Ascending aorta (tissue), 2 donors: ENCODE results near the gene GPR152. TPM values are rescaled to one million over a fixed set of nuclear protein-coding genes. Genes with fewer than 3 reads are reported as not detected.

Source experiments
- DNase-seq, 2 donors: peaks; one replicate each; pipeline ENCODE4 v3.0.0-alpha.2; 2019; ENCODE audit warnings: low spot score in 2 of 2
- H3K27ac ChIP-seq, 2 donors: fragments of 200-600 bp; sonication (generic); one replicate each; pipeline ENCODE4 v1.5.1; 2016 to 2017; ENCODE audit warnings: mild to moderate bottlenecking in 1 of 2
- H3K27me3 ChIP-seq: fragments of 200-600 bp; sonication (generic); one replicate; pipeline ENCODE4 v1.5.1; 2017
- H3K36me3 ChIP-seq, 2 donors: fragments of 200-600 bp; sonication (generic); one replicate each; pipeline ENCODE4 v1.5.1; 2016
- H3K4me1 ChIP-seq, 2 donors: fragments of 200-600 bp; sonication (generic); one replicate each; pipeline ENCODE4 v1.5.1; 2016 to 2017; ENCODE audit warnings: mild to moderate bottlenecking in 1 of 2
- H3K4me3 ChIP-seq, 2 donors: fragments of 200-600 bp; sonication (generic); one replicate each; pipeline ENCODE4 v1.5.1; 2016 to 2017; ENCODE audit warnings: mild to moderate bottlenecking in 1 of 2
- H3K9me3 ChIP-seq, 2 donors: fragments of 200-600 bp; sonication (generic); one replicate each; pipeline ENCODE4 v1.5.1; 2016
- intact Hi-C: fragments of 100-400 bp; cut with DNase I; formaldehyde crosslinking; loops from one replicate; pipeline ENCODE4 v1.15.1; 2023
- total RNA-seq: library from RNA; depleted of rRNA; stranded (reverse); fragments of >200 nt; gene quantifications from one replicate; pipeline ENCODE4 v1.1.0, GENCODE V29; 2016
- TF ChIP-seq, protein P1 (sequence below), 3 experiments: fragments of 200-600 bp in 2 of 3; fragments of 450-650 bp in 1 of 3; sonication (generic) in 2 of 3; IDR thresholded peaks; one replicate each; pipeline ENCODE4 v1.5.1; 2016 to 2019; ENCODE audit warnings: antibody characterized with exemption in 3 of 3, mild to moderate bottlenecking in 1 of 3, moderate library complexity in 1 of 3

The GPR152 gene
- total RNA-seq, 1 donor from 2014 or later, result not detected

DNA sequence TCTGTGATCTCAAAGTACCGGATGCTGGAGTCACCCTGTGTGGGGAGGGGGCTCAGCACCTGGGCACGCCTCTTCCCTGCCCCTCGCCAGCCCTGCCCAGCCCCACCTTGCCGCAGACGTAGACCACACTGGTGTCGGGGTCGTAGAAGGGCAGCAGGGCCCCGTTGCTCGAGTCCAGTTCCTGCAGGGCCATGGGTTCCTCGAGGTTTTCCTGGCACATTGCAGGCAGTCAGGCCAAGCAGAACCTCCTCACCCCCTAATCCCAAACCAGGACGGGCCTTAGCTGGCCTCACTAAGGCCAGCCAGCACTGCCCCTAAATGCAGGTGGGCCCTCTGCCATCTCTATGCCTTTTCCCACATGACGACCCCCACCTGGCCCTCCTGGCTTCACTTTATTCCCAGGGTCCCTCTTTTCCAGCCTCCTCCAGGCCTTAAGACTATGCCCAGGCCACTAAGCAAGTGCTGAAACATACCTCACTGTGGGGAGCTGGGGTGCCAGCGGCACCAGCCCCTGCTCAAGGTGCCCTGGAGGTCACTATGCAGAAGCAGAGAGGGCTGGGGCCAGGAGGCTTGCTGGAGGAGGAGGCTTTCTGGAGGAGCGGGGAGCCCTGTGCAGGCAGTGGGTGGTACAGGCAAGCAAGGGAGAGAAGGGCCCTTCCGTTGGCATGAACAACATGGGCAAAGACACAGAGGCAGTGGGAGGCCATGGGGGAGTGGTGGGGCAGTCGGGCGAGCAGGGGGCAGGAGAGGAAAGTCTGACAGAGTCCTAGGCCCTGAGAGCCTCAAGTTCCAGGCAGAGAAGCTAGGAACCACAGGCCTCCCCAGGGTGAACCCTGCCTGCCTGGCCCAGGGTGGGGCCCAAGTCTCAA lies 12.1 kb downstream of the GPR152 start:
- no peak for DNase-seq
- peaks cover 8 to 13% of the 10 kb centered on the region in 2 donors for H3K4me1 ChIP-seq
- intact Hi-C loops, result no loop called here
- no peak overlapping the region for H3K4me3 ChIP-seq
- no peaks in the 10 kb centered on the region for H3K27me3 ChIP-seq
- TF ChIP-seq, protein P1, sequence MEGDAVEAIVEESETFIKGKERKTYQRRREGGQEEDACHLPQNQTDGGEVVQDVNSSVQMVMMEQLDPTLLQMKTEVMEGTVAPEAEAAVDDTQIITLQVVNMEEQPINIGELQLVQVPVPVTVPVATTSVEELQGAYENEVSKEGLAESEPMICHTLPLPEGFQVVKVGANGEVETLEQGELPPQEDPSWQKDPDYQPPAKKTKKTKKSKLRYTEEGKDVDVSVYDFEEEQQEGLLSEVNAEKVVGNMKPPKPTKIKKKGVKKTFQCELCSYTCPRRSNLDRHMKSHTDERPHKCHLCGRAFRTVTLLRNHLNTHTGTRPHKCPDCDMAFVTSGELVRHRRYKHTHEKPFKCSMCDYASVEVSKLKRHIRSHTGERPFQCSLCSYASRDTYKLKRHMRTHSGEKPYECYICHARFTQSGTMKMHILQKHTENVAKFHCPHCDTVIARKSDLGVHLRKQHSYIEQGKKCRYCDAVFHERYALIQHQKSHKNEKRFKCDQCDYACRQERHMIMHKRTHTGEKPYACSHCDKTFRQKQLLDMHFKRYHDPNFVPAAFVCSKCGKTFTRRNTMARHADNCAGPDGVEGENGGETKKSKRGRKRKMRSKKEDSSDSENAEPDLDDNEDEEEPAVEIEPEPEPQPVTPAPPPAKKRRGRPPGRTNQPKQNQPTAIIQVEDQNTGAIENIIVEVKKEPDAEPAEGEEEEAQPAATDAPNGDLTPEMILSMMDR (IDR thresholded peaks at IDR 0.05), result no peak
- H3K36me3 ChIP-seq, result peaks cover 22 to 29% of the 10 kb centered on the region in 2 donors
- H3K27ac ChIP-seq, result peak overlapping the region in 1 of 2 donors; percentile 52
- H3K9me3 ChIP-seq, result no peaks in the 10 kb centered on the region

DNA sequence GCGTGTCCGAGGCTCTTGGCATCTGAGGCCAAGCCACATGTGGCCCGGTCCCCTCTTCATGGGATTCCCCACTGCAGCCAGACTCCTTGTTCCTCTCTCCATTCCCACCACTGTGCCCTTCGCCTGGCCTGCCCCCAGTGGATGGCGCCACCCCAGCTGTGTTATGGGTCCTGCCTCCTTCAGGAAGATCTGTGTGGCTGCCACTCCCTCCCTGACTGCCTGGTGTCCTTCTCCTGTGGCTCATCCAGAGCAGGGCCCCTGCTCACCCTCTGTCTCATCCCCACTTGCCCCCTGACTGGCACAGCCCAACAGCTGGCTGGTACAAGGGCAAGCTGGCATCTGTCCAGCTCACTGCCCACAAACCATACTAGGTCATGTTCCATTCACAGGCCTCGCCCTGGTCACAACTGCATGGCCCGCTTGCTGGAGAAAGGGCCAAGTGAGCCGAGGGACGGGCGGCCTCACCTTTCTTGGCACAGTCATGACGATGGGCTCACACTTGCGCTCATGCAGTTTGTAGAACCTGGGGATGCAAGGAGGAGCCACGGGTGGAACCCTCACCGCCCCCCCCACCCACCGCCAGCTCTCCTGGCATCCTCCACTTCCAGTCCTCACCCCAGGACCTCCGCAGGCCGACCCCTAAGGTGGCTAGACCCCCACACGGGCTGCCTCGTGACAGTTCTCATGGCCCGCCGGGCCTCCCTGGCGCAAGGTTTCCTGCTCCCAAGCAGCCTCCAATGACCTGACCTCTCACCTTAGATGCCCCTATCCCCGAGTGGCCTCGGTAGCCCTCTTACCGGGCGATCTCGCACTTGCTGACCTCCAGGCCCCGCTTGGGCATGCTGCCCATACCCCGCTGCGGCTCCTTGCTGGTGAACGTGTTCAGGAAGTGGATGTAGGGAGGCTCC lies 13.0 kb downstream of the GPR152 start:
- H3K27me3 ChIP-seq, result no peaks in the 10 kb centered on the region
- no peaks in the 10 kb centered on the region for H3K9me3 ChIP-seq
- no peak overlapping the region for H3K4me3 ChIP-seq
- peaks cover 27 to 38% of the 10 kb centered on the region in 2 donors for H3K36me3 ChIP-seq
- DNase-seq, result no peak
- peaks cover 7 to 11% of the 10 kb centered on the region in 2 donors for H3K4me1 ChIP-seq
- intact Hi-C loops, result no loop called here
- TF ChIP-seq, protein P1 (IDR thresholded peaks at IDR 0.05), result no peak
- H3K27ac ChIP-seq, result peak overlapping the region; percentile 52 to 53

DNA sequence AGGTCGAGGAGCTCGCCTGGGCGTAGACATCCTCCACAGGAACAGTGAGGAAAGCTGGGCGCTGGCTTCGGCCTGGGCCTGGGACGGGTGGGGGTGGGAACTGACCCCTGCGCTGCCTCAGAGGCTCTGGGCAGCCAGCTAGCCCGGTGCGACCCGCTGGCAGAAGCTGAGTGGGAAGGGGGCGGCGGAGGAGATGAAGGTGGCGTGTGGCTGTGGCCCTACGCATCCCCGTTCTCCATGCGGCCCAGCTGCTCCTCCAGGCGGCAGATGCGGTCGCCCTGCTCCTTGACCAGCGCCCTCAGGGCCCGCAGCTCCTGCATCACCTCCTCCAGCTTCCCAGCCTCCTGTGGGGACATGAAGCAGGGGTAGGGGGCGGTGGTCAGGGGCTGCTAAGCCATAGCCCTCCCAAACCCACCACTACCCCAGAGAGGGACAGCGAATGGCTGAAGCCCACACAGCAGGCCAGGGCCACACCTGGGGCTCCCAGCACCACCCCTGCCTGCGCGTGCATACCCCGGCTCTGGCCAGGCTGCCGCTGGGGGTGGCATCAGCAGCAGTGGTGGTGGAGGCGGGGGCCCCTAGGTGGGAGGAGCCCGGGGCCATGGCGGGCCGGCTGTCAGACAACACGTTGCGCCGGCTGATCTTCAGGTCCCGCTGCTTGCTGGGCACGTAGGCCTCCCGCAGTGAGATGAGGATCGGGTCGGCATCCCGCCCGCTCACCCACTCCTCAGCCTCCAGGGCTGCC lies 14.2 kb downstream of the GPR152 start:
- TF ChIP-seq, protein P1 (IDR thresholded peaks at IDR 0.05), result no peak
- Histone ChIP-seq H3K27ac (peak overlapping the region in 1 of 2 donors; percentile 53), H3K4me1 (peaks cover 5 to 7% of the 10 kb centered on the region in 2 donors), H3K4me3 (peak overlapping the region in 1 of 2 donors; percentile 35), H3K9me3 (no peaks in the 10 kb centered on the region), H3K27me3 (no peaks in the 10 kb centered on the region), H3K36me3 (peaks cover 40 to 50% of the 10 kb centered on the region in 2 donors)
- DNase-seq, result no peak
- intact Hi-C loops, result no loop called here

DNA sequence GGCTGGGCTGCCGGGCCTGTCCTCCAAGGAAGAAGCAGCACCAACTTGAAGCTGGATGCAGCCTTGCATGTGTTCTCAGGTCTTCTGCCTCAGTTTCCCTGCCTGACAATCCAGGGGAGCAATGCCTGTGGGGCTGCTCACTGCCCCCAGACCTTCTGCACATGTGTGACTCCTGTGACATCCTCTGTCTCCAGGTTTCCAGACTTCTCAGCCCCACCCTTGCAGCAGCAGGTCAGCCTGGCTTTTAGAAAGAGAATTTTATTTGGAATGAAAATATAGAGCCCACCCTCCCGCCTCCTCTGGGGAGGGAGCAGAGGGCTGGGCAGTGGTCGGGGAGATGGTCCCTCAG lies 14.7 kb downstream of the GPR152 start:
- no peaks in the 10 kb centered on the region for H3K27me3 ChIP-seq
- H3K4me3 ChIP-seq, result peak overlapping the region in 1 of 2 donors; percentile 35
- TF ChIP-seq, protein P1 (IDR thresholded peaks at IDR 0.05), result no peak
- H3K9me3 ChIP-seq, result no peaks in the 10 kb centered on the region
- peaks cover 5 to 6% of the 10 kb centered on the region in 2 donors for H3K4me1 ChIP-seq
- peaks cover 45 to 56% of the 10 kb centered on the region in 2 donors for H3K36me3 ChIP-seq
- no peak overlapping the region for H3K27ac ChIP-seq
- no peak for DNase-seq
- intact Hi-C loops, result no loop called here
